ENCODE data around the gene TSGA10IP. TPM values are rescaled to one million over a fixed set of nuclear protein-coding genes. Genes with fewer than 3 reads are reported as not detected.

Gene TSGA10IP
- polyA plus RNA-seq, 1 experiment, result not detected

DNA sequence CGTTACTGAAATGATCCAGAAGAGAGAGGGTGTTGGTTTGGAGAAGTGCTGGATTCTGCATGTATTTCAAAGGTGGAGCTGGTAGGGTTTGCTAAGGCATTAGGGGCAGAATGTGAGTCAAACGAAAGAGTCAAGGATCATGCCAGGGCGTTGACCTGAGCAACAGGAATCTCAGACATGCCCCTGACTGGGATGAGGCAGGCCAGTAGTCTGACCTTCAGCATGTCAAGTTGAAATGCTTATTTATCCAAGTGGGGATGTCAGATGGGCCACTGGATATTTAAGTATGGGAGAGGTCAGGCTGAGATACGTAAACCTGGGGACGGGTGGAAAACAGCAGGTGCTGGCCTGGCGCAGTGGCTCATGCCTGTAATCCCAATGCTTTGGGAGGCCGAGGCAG, 2.7 kb upstream of the TSGA10IP start:
- H3K36me3 ChIP-seq (ENCODE audit: control insufficient read depth, insufficient read depth, low read length), result no peaks in the 10 kb centered on the region
- no peak for DNase-seq (ENCODE audit: low read depth)
- ChIA-PET CTCF (interaction anchor here (1.1 to 1.3 kb wide), 2 partner anchors 10 to 54 kb away, joined by 3 read pairs; partner anchors contain the start of gene FIBP), POLR2A (no interaction called here)
- no peaks in the 10 kb centered on the region for H3K27me3 ChIP-seq (ENCODE audit: control insufficient read depth, insufficient read depth, low read length)
- TF ChIP-seq, protein P1, sequence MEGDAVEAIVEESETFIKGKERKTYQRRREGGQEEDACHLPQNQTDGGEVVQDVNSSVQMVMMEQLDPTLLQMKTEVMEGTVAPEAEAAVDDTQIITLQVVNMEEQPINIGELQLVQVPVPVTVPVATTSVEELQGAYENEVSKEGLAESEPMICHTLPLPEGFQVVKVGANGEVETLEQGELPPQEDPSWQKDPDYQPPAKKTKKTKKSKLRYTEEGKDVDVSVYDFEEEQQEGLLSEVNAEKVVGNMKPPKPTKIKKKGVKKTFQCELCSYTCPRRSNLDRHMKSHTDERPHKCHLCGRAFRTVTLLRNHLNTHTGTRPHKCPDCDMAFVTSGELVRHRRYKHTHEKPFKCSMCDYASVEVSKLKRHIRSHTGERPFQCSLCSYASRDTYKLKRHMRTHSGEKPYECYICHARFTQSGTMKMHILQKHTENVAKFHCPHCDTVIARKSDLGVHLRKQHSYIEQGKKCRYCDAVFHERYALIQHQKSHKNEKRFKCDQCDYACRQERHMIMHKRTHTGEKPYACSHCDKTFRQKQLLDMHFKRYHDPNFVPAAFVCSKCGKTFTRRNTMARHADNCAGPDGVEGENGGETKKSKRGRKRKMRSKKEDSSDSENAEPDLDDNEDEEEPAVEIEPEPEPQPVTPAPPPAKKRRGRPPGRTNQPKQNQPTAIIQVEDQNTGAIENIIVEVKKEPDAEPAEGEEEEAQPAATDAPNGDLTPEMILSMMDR (IDR thresholded peaks at IDR 0.05; ENCODE audit: insufficient read depth, low read depth, low read length), result no peak
- H3K4me3 ChIP-seq (ENCODE audit: low read depth, low read length), result no peak overlapping the region

DNA sequence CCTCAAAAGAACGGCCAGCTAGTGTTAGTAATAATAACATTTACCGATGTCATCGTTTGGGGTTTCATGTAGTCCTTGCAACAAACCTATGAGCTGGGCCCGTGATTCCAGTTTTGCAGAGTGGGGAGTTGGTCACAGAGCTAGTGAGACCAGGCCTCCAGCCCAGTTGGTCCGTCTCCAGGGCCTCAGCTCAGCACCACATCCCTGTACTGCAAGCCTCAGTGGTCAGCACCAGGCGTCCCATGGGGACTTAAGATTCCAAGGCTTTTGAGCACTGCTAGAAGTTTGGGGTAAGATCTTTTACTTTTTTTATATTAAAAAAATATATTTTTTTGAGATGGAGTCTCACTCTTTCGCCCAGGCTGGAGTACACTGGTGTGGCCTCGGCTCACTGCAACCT, 1.1 kb upstream of the TSGA10IP start:
- Histone ChIP-seq H3K36me3 (ENCODE audit: control insufficient read depth, insufficient read depth, low read length) (no peaks in the 10 kb centered on the region), H3K4me3 (ENCODE audit: low read depth, low read length) (no peak overlapping the region), H3K27me3 (ENCODE audit: control insufficient read depth, insufficient read depth, low read length) (no peaks in the 10 kb centered on the region)
- TF ChIP-seq, protein P1 (IDR thresholded peaks at IDR 0.05; ENCODE audit: insufficient read depth, low read depth, low read length), result no peak
- ChIA-PET CTCF (interaction anchor here (1.2 to 1.6 kb wide), 2 partner anchors 9 to 60 kb away, joined by 3 read pairs; no protein-coding TSS in a partner anchor), POLR2A (interaction anchor here (0.6 kb wide), 1 partner anchor 91 kb away, joined by 3 read pairs; no protein-coding TSS in a partner anchor)
- DNase-seq (ENCODE audit: low read depth), result no peak

DNA sequence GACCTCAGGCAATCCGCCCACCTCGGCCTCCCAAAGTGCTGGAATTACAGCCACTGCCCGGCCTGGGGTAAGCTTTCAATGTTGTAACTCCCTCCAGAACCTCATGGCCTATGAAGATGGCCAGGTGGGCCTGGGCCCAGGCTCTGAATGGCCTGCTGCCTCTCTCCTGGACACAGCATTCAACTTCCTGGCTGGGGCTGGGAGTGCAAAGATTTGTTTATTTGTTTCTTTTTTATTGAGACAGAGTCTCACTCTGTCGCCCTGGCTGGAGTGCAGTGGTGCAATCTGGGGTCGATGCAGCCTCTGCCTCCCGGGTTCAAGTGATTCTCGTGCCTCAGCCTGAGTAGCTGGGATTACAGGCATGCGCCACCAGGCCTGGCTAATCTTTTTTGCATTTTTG, 513 bp upstream of the TSGA10IP start:
- no peaks in the 10 kb centered on the region for H3K27me3 ChIP-seq (ENCODE audit: control insufficient read depth, insufficient read depth, low read length)
- H3K36me3 ChIP-seq (ENCODE audit: control insufficient read depth, insufficient read depth, low read length), result no peaks in the 10 kb centered on the region
- ChIA-PET CTCF (interaction anchor here (1.2 to 1.6 kb wide), 2 partner anchors 9 to 61 kb away, joined by 3 read pairs; no protein-coding TSS in a partner anchor), POLR2A (no interaction called here)
- DNase-seq (ENCODE audit: low read depth), result no peak
- TF ChIP-seq, protein P1 (IDR thresholded peaks at IDR 0.05; ENCODE audit: insufficient read depth, low read depth, low read length), result no peak
- no peak overlapping the region for H3K4me3 ChIP-seq (ENCODE audit: low read depth, low read length)

DNA sequence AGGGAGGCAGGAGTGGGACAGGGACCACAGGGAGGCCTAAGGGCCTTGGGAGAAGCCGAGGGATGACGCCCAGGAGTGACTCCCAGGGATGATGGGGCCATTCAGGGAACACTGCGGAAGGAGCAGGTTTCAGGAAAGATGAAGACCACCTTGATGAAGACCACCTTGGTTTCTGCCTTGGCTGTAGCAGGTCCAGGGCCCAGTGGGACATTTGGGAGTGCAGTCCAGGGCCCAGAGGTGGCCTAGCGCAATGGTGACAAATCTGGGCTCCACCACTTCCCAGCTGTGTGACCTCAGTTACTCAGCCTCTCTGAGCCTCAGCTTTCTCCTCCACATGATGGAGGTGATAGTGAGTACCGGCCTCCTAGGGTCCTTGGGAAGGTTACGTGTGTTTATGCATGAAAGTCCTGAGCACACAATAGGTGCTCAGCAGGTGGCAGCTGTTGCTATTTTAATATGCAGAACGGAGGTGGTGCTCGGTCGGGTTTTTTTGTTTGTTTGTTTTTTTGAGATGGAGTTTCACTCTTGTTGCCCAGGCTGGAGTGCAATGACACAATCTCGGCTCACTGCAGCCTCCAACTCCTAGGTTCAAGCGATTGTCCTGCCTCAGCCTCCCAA, 770 bp downstream of the TSGA10IP start:
- H3K4me3 ChIP-seq (ENCODE audit: low read depth, low read length), result no peak overlapping the region
- DNase-seq (ENCODE audit: low read depth), result no peak
- no peaks in the 10 kb centered on the region for H3K36me3 ChIP-seq (ENCODE audit: control insufficient read depth, insufficient read depth, low read length)
- CTCF ChIA-PET, result interaction anchor here (1.2 to 1.3 kb wide), 2 partner anchors 57 to 86 kb away, joined by 3 read pairs; partner anchors contain the start of gene MUS81
- H3K27me3 ChIP-seq (ENCODE audit: control insufficient read depth, insufficient read depth, low read length), result no peaks in the 10 kb centered on the region
- TF ChIP-seq, protein P1 (IDR thresholded peaks at IDR 0.05; ENCODE audit: insufficient read depth, low read depth, low read length), result no peak
- POLR2A ChIA-PET, result no interaction called here

DNA sequence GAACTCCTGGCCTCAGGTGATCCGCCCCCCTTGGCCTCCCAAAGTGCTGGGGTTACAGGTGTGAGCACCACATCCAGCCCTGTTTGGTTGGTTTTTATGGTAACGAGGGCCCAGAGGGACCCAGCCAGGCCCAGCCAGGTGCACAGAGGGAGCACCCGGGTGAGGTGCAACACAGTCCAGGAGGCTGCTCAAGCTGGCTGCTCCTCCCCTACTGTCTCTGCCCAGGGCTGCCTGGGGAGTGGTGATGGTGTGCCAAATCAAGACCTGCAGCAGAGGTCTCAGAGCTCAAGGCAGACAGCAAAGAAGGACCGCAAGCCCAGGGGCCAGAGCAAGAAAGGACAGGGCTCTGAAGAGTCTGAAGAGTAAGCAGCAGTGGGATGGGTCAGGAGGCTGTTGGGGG, 1.4 kb downstream of the TSGA10IP start:
- Histone ChIP-seq H3K4me3 (ENCODE audit: low read depth, low read length) (no peak overlapping the region), H3K27me3 (ENCODE audit: control insufficient read depth, insufficient read depth, low read length) (no peaks in the 10 kb centered on the region), H3K36me3 (ENCODE audit: control insufficient read depth, insufficient read depth, low read length) (no peaks in the 10 kb centered on the region)
- DNase-seq (ENCODE audit: low read depth), result no peak
- ChIA-PET POLR2A (no interaction called here), CTCF (interaction anchor here (1.2 to 1.3 kb wide), 2 partner anchors 58 to 87 kb away, joined by 3 read pairs; partner anchors contain the start of gene MUS81)
- TF ChIP-seq, protein P1 (IDR thresholded peaks at IDR 0.05; ENCODE audit: insufficient read depth, low read depth, low read length), result no peak
